Hypothalamus (tissue), 51 donors: ENCODE data around the gene CYP26B1.

ENCODE experiments used
- DNase-seq, 51 donors: peaks; one replicate each; lab custom pipeline; 2025; lab: John Stamatoyannopoulos, UW

Gene CYP26B1

DNA sequence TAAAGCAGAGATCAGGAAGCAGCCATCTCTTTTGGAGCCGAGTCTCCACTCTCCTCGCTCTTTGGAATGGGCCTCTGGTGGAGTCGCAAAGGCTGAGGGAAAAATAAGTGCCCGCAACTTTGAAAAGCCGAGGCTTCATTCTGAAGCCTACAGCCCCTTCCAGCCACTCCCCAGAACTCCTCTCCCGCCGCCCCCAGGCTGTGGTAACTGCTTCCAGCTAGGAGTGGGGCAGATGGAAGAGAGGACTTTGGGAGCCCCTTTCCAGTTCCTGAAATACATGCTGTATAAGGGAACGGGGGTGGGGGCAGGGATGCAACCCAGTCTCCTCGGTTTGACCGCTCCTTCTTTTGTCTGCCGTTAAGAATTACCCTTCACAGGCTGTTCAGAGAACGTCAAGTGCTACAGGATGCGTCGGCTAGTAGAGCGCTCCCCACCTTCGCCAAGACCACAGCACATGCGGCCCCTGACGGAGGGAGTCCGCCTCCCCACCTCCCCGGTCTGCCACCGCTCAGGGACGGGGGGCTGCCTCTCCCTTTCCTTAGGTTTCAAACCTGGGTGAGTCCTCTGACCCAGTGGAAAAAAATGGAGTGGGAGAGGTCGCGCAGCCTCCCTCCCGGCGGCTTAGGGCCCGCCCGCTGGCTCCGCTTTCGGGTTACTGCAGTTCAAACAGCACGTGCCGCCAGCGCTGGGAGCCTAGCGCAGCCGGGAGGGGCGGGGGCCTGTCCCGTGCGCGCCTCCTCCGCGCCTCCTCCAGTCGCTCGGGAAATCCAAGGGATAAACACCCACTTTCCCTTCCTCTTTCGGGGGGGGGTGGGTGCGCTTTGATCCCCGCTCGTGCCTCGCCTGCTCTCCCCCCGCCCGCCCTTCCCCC, 4.9 kb downstream of the CYP26B1 start:
- DNase-seq: peak in 18 of 51 donors; percentile 9 to 64 (median 32)

DNA sequence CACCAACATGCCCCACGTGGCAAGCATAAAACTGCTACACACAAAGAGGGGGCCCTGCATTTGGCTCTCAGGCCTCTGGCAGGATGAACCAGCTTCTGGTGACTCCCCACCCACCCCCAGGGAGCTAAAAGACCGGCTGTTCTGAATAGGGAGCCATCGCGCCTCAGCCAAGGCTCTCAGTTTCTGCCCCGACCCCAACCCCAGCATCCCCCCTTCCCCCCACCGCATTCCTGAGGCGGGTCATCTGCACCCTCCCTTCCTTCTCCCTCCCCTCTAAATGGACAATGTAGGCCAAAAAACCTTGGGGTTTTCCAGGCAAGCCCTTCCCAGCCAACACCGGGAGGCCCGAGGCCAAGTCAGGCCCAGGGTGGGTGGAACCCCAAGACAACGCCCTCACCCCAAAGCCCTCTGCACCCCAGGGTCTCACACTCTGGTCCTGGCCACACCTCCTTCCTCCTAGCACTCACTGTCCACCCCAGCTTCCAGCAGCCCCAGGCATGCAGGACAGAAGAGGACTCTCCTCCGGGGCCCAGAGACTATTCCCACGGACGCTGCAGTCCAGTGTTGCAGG, 5.7 kb downstream of the CYP26B1 start:
- DNase-seq: no peak

DNA sequence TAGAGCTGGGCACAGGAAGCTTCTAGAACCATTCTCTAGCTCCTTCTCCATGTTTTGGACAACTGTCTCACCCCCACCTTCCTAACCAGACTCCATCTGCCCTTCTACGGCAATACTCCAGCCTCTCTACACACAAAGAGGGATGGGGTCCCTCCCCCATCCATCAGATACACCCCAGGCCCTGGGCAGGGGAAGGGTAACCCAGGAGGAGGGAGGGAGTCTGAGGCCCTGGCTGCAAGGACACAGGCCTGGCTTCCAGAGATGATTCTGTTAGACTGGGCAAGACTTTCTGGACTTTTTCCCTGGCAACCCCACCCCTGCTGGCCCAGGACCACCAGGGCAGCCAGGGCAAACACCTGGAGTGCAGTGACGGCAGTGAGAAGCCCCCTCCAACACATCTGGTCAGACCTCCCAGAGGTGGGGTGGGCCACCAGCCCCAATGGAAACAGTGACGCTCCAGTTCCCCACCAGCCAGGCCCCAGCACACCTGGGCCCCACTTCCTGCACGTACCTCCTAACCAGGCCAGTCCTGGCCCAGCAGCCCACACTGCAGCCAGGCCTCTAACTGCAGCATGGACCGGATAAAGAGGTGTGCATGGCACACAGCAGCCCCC, 6.5 kb downstream of the CYP26B1 start:
- DNase-seq: no peak

DNA sequence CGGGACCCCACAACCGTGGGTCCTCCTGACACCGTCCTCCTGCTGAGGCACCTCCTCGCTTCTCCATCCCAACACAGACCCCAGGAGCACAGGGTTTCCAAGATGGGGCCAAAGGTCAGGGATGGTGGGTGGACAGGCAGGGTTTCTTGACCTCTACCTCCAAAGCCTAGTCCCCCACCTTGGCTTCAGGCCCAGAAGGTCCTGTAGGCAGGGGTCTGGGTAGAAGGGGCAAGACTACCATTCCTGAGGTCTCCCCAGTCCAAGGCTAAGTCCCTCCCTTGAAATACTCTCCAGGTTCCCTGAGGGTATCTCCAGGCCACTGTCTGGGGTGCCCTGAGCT, 7.1 kb downstream of the CYP26B1 start:
- DNase-seq: no peak

DNA sequence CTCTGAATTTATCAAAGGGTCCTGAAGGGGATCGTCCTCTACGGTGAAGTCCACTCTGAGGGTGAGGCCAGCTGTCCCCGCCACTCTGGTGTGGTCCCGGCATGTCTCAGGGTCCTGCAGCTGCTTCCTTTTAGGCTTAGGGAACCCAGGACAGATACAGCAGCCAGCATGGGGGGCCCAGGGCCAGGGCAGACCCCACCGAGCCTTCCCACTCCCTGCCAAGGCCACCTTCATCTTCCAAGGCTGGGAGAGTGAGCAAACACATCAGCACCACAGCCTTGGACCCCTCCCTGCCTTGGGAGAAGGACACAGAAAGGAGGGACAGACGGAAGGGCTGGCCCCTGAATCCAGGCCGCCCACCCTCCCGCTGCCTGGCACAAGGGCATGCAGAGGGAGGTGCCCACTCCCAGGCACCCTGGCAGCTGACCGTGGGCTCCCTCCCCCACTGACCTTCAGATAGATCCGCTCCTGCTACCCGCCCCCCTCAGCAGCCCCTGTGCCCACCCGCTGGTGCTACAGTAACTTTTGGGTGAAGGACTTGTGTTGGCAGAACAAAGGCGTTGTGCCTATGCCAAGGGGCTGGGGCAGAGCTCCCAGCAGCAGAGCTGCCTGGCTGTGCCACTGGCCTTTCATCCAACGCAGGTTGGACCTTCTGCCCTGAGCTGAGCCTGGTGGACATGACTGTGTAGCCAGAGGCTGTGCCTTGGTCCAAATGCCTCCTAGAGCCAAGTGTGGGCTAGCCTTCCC, 7.6 kb downstream of the CYP26B1 start:
- no peak for DNase-seq

DNA sequence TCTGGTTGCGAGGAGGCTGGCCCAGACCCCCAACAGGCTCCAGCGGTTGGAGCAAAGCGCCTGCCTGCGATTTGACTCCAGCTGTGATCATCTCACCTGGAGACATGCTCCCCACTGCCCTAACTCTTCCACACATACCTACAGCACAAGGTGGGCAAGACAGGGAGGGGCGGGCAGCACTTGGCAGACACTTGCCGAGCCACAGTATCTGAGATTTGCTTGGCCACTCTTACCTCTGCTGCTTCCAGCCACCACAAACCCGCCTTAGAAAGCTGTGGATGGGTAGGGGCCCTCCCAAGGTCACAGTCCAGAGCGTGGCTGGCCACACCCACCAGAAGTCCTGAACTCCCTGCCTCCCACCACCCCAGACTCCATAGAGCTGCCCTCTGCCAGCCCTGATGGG, 8.2 kb downstream of the CYP26B1 start:
- no peak for DNase-seq

DNA sequence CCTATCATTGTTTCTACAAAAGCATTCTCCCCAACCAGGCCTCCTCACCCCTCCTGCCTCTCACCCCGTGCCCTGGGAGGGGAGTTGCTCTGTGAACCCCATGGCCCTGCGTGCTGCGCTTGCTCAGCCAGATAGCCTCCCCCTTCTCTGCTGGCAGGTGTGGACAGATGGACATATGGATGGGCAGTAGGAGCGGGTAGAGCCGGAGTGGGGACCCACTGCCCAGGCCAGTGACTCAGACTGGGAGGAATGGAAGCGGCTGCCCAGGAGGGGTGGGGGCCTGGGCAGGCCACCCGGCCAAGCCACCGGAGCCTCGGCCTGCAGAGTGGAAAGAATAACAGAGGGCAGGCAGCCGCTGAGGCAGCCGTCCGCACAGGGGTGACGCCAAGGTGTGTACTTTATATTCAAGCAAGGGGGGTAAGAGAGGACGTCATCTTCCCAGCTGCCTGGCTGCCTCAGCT, 8.7 kb downstream of the CYP26B1 start:
- DNase-seq: no peak

DNA sequence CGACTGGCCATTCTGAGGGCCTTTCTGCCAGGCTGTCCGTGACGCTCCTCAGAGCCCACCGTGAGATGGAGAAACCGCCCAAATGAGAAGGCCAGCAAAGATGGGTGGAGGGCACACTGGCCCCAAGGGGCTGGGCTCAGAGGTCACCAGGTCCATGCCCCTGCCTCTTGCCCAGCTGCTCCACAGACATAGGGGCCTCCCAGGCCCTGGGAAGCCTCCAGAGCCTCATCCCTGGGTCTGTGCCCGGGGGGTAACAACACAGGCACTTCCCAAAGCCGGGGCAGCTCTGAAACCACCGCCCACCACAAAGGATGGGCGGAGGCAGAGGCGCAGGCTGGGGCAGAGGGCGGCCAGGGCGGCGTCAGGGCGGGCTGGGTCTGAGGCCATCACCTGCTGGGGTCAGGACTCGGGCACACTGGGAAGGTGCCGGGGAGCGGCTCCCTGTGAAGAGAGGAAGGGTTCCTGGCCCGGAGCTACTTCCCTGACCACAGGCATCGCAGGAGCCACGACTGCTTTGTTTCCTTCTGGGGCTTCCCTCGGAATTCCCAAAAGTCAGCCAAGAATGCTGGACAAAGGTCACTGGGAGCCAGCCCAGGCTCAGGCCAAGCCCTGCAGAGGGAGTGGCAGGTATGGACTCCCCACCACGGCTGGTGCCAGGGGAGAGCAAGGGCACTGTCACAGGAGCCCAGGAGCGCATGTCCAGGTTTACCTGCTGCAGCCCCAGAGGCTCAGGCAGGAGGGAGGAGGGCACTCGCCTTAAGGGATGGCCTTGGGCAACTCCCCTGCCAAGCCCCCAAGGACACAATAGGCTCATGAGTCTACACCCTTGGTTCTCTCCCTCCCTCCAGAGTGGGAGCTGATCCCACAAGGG, 9.4 kb downstream of the CYP26B1 start:
- no peak for DNase-seq

DNA sequence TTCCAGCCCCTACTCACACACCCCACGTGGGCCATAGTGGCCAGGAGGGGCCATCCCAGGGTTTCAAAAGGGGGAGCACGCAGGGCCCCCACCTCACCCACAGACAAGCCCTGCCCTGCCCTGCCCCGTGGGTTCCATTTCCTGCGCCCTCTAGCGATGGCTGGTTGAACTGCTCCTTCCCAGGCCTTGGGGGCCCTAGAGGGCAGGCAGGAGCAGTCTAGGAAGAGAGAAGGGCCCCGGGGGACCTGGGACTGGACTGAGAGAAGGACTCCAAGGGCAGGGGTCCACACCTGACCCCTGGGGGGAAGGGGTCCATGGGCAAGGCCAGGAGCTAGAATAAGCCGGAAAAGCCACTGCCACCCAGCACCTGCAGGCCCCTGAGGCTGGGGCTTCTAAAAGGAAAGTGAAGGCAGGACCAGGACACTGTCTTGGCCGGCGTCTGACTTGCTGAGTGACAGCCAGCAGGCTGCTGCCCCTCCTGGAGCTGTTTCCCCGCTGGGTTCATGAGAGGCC, 10.1 kb downstream of the CYP26B1 start:
- DNase-seq: peak in 34 of 51 donors; percentile 10 to 77 (median 44)

DNA sequence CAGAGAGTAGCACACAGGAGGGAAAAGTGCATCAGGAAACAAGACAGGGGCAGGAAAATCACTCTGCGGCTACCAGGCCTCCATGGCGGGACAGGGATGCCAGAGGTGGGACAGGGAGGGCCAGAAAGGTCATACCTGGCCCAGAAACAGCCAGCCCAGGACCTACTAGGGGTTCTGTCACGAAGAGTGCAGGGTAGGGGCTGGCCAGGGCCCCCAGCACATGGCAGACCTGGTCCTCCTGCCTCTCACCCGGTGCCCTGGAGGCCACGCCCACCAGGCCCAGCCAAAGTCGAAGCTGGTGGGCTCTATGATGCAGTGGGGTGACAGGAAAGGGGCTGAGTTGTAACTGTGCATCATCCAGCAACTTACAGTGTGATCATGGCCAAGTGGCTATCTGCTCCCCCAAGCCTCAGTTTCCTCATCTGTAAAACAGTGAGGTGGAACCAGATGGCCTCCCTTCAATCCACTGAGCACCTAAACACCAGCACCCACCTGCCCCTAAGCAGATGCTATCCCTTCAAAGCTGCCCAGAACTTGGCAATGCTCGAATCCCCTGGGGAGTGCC, 10.6 kb downstream of the CYP26B1 start:
- no peak for DNase-seq

DNA sequence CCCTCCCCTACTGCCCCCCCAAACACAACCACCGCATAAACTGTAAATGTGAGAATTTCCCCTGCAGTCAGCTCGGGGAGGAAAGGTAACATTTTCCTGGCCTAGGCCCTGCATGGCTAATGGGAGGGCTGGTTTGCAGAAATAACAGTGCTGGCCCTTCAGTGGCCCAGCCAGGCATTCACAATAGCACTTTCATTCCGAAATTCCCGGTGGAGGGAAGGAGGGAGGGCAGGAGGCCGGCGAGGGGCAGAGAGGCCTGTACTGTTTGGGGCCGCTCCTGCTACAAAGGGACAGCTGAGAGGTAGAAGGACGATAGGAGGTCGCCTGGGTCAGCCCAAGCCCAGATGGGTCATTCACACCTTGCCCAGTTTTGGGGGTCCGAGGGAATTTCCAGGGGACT, 11.3 kb downstream of the CYP26B1 start:
- peak in 14 of 51 donors; percentile 8 to 51 (median 31) for DNase-seq

DNA sequence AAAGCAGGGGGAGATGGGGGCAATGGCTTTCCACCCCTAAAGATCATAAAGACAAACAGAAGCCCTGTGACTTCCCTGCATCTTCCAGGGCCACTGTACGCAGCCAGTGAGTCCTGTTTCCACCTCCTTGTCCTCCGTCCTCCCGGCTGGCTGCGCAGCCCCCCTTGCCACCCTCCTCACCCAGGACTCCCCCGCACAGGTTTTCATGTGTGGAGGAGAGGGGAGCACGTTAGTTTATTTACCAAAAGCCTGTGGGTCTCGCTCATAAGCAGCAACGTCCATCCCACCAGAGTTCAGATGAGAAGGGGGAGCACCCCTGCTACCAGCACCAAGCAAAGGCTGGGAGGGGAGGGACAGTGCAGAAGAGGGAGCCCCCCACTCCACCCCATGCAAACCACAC, 11.7 kb downstream of the CYP26B1 start:
- DNase-seq: no peak

DNA sequence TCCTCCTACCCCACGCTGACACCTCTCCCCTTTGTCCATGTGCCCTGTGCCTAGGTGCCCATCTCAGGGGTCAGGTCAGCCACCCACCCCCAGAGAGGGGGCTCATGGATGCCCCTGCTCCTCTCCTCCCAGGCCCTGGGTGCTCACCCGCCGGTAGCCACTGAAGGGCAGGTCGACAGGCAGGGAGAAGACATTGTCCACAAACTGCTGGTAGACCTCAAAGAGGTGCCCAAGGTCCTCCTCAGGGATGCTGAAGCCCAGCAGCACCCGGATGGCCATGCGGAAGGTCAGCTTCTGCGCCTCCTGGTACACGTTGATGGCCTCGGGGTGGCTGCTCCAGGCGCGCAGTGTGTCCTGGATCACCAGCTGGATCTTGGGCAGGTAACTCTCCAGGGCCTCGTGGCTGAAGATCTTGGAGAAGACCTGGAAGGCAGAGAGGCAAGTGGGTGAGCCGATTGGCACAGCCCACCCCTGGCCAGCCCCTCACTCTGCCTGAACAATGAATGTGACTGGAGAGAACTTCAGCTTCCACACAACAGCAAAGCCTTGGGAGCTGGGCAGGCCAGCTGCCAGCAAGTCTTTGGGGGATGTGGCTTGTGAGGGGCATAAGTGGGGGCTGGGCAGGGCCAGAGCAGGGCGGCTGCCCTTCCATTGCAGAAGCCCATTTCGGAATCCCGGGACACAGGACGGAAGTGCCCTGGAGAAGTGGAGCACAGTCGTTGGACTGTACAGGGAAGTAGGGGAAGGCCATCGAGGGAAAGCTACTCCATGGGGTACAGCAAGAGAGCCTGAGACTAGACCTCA, 12.5 kb downstream of the CYP26B1 start:
- no peak for DNase-seq

DNA sequence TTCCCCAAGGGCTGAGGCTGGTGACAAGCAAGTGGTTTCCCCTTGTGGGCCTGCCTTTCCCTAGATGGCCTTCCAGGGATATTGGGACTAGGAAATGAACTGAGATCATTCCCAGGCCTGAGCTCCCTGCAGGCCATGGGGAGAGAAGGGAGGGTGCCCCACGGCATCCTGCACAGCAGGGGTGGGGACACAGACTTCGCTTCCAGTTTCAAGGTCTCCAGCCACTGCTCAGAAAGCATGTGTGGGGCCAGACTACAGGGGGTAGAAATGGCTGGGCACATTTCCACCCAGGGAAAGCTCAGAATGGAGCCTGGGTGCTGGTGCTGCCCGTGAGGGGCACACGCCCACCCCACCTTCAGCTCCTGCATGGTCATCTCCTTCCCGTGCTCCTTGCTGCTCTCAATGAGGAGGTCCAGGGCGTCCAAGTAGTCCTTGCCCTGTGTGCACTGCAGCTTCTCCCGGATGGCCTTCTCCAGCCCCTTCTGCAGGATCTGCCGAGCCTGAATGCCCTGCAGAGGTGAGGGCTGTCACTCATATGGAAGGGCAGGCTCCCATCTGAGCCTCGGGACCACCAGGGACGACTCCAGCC, 13.2 kb downstream of the CYP26B1 start:
- no peak for DNase-seq

DNA sequence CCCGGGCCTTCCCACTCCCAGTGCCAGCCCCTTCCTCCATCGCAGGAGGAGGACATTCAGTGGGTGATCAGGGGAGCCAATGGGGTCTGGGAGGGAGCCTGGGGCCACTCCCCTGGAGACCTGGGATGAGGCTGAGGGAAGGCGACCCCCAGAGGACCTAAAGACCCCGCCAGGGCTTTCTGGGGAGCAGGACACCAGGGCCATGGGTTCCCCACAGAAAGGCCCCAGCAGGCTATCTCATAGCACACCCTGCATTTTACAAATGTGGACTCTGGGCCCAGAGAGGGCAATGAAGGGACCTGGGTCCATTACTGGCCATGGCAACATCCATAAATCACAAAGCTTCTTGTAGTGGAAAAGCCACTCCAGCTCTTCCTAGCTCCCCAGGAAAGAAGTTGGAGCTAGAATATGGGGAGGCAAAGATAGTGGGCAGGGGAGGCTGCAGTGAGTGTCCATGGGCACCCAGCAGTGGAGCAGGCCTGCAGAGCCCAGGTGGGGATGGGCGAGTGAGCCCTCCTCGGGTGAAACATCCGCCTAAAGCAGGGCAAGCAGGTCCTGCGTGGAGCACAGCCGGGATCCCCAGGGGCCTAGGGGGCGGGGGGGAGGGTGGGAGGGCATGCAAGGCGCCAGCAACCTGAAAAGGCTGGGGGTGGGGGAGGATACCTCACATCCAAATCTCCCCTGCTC, 13.8 kb downstream of the CYP26B1 start:
- no peak for DNase-seq

DNA sequence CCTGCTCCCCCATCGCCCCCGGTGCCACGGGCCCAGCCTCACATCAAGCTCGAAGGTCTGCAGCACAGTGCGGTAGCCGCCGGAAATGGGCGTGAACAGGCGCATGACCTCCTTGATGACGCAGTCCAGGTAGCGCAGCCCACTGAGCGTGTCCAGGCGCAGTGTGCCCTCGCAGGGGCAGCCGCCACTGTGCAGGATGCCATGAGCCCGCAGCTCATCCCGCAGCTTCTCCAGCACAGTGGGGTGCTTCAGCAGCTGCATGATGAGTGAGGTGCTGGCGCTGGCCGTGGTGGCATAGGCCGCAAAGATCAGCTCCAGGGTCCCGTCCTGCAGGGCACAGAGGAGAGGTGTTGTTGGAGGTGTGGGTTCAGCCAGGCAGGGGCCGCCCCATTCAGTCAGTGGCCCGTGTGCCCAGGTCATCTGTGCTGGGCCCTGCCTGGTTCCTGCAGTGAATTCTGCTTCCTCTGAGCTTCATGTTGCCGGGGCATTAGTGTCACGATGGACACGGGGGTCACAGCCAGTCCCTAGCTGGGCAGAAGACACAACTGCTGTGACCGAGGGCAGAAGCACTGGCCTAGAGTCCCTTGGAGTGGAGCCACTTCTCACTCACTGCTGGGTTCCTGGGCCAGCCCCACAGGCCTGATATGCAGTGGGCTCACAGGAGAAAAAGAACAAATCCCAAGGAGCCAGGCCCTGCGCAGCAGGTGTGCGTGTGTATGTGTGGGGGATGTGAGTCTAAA, 14.5 kb downstream of the CYP26B1 start:
- DNase-seq: no peak
